ENCODE results near the gene FAM163A.
"Not testable (repeated sequence)": the region's sequence is repeated elsewhere in the genome, so short reads cannot be mapped to it uniquely, and the experiment has no call there.

The FAM163A gene

DNA sequence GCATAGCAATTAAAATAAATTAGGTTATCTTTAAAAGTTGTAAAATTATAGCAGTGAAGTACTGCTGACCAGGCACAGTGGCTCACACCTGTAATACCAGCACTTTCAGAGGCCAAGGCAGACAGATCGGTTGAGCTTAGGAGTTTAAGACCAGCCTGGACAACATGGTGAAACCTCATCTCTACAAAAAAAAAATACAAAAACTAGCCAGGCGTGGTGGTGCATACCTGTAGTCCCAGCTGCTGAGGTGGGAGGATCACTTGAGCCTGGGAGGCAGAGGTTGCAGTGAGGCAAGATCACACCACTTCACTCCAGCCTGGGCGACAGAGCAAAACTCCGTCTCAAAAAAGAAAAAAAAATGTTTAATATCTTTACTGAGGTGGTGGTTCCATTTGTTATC lies 112.7 kb downstream of the FAM163A start:
- DNase-seq (ENCODE audit: low read depth): not testable (repeated sequence)

DNA sequence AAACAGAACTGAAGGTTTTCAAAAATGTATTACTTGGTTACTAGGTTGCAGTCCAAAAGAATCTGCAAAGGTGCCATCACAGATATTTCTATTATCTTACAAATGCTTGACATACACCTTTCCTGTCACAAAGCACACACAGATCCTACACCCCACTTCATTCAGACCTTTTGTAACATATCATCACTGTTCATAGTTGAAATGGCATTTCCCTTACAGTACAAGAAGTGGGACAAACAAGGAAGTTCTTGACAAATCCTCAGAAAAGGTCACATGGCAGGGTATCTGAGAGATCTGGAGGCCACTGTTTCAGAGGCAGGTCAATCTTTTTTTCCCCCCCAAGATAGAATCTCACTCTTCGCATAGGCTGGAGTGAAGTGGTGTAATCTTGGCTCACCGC lies 113.2 kb downstream of the FAM163A start:
- DNase-seq (ENCODE audit: low read depth): no peak

DNA sequence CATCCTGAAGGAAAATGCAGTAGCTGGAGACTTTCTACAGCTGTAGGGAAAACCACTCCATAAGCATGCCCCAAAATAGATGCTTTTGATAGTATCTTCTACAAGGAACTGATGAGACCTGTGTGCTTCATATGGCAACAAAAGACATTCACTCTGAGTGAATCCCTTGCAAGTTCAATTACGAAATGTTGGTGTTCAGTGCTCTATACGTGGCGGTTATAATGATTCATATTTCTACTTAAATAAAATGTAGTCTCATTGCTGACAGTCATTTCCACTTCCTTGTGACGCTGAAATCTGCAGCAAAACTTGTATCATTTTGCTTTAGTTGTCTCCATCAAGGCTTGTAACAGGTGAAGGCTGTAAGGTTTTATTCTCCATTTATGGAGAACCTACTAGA lies 113.9 kb downstream of the FAM163A start:
- no peak for DNase-seq (ENCODE audit: low read depth)

DNA sequence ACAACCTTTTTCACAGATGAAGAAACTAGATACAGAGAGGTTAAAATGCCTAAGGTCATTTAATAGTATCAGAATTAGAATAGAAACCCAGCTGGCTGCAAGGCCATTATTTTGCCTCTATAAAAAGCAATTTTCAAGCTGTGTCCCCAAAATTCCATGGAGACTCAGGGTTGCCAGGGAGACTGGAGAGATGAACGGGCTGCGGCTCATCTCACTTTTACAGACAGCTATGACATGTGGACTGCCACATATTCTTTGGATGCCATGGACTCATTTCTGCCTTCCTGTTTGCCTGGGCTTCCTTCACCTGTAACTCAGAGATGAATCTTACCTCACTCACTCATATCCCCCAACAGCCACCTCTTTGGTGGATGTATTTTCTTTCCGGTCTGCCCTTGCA lies 117.6 kb downstream of the FAM163A start:
- DNase-seq (ENCODE audit: low read depth): no peak

- no peak for DNase-seq (ENCODE audit: low read depth)
Measured at GRCh38 chr1:179865377-179865776, 122.3 kb downstream of the FAM163A start.

All from stromal cell of bone marrow (primary cell).